GM13976 (cell line): ENCODE data around the gene CAPN7.

Experiments used
- DNase-seq: peaks from one replicate; pipeline ENCODE4 v3.0.0; 2012; ENCODE audit warnings: low spot score
- CTCF ChIP-seq: IDR thresholded peaks from 2 replicates; pipeline ENCODE4 v1.5.1; 2012; ENCODE audit warnings: borderline replicate concordance, mild to moderate bottlenecking; ENCODE audit not compliant: insufficient read depth; ENCODE audit errors: extremely low read depth, missing control alignments, control extremely low read depth
- in situ Hi-C: fragments of 300-500 bp; cut with MboI; formaldehyde crosslinking; loops from one replicate; pipeline ENCODE4 v1.12.0; 2022; ENCODE audit warnings: low sequenced_read_pairs, mixed read lengths, inconsistent platforms; ENCODE audit not compliant: unreplicated experiment

The CAPN7 gene

GRCh38 chr3:15269091-15269989, 63.3 kb downstream of the CAPN7 start:
- peak; percentile 85 for DNase-seq
- in situ Hi-C loops = loop anchor here (5.0 to 10.0 kb wide), 2 partner anchors 113 to 285 kb away; no protein-coding TSS in a partner anchor
- no peak for TF ChIP-seq CTCF

- TF ChIP-seq CTCF = no peak
- in situ Hi-C loops = loop anchor here (10.0 kb wide), 1 partner anchor 54 kb away; no protein-coding TSS in a partner anchor
- no peak for DNase-seq
Observed at GRCh38 chr3:15271030-15271429, 65.0 kb downstream of the CAPN7 start.

- TF ChIP-seq CTCF = no peak
- DNase-seq = peak; percentile 72
- in situ Hi-C loops = loop anchor here (10.0 kb wide), 1 partner anchor 53 kb away; no protein-coding TSS in a partner anchor
Observed at GRCh38 chr3:15271785-15272381, 65.8 kb downstream of the CAPN7 start.

GRCh38 chr3:15272426-15273196, 66.6 kb downstream of the CAPN7 start:
- in situ Hi-C loops = loop anchor here (10.0 kb wide), 1 partner anchor 52 kb away; no protein-coding TSS in a partner anchor

GRCh38 chr3:15273227-15273626, 67.2 kb downstream of the CAPN7 start:
- in situ Hi-C loops = loop anchor here (10.0 kb wide), 1 partner anchor 52 kb away; no protein-coding TSS in a partner anchor
- DNase-seq = no peak
- TF ChIP-seq CTCF = no peak

More at GRCh38 chr3:15272426-15273196, 66.6 kb downstream of the CAPN7 start:
- no peak for TF ChIP-seq CTCF
- DNase-seq = no peak
